Stimulated activated CD4-positive, alpha-beta T cell treated with anti-CD3 and anti-CD28 coated beads, Interleukin-4, amount 100 ng/mL, for 4 hours (primary cell): ENCODE data around the gene SEMA5B.

Experiments
- DNase-seq, 2 experiments: peaks; one replicate each; pipeline ENCODE4 v3.0.0-alpha.2; 2020

SEMA5B gene

DNA sequence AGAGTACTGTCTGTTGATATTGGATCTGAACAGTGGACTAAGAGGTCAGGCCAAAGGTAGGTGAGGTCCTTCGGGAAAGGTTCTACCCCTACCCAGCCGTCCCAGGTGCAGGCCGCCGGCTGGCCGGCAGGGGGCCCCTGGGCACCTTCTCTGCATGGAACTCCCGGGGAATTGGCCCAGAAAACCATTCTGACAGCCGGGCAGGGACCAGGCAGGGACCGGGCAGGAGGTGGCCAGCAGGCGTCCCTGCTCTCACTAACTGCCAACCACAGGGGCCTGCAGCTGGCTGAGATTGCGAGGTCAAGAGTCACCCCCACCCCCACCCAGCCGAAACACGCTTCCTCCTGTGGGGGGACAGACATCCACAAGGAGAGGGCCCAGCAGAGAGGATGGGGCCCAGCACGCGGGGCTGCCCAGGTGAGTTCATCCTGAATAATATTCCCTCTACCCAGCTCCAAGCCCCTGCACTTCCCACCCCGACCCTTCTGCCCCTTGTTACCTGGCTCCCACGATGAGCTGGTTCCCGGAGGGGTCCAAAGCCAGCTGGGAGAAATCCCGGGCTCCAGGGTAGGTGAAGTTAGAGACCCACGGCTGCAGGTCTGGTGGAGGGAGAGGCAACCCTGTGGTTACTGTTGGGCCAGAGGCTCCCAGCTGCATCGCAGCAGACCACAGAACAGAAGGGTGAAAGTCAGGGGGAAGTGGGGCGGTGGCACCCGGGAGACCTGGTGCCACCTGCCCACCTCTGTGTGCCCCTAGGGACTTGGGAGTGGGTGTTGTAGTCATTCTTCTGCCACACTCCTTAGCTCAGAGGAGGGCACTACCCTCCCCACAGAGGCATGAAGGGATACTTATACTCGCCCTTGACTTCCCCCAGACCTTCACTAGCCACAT is 84.4 kb downstream of the SEMA5B start:
- DNase-seq = peak in 1 of 2 experiments; percentile 27

- no peak for DNase-seq
These were observed 85.3 kb downstream of the SEMA5B start for GRCh38 chr3:122942239-122942638.

DNA sequence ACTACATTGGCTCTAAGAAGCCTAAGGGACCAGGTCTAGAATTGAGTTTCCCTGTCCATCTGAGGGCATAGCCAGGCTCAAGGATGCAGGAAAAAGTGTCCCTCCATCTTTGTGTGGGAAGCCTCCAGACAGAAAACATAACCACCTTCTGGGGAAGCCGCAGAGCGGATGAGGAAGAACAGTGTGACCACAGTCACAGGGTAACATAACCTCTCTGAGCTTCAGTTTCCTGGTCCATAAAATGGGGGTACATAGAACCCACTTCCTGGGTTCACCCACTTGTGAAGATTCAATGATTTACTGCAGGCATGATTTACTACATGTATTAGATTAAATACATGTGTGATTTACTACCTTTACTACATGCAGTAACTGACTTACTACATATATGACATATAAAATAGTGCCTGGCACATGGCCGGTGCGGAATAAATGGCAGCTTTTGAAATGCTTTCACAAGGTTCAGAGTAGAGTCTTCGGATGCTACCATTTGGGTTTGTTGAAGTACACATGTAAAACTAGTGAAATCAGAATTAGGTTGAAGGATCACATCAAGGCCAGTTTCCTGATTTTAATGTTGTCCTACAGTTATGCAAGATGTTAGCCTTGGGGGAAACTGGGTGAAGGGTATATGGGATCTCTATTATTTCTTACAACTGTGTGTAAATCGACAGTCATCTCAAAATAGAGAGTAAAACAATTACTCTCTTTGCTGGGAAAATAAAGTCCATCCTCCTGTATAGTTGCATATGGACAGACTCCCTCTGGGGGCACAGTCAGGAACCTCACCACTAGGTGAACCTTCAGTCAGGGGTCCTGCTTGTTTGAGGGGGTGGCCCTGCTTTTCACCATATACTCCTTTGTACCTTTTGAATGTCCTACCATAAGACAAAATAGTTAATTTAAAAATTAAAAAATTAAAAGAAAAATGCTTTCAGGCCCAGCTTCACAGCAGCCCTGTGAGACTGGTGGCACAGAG is 86.0 kb downstream of the SEMA5B start:
- DNase-seq = no peak

GRCh38 chr3:122940628-122941086 is 86.9 kb downstream of the SEMA5B start:
- no peak for DNase-seq

GRCh38 chr3:122938783-122939425 is 88.7 kb downstream of the SEMA5B start:
- DNase-seq = no peak

- no peak for DNase-seq
These were observed 89.8 kb downstream of the SEMA5B start for GRCh38 chr3:122937745-122938144.

GRCh38 chr3:122936986-122937385 is 90.6 kb downstream of the SEMA5B start:
- DNase-seq = no peak

- no peak for DNase-seq
These were observed 91.2 kb downstream of the SEMA5B start for GRCh38 chr3:122936335-122936734.

DNA sequence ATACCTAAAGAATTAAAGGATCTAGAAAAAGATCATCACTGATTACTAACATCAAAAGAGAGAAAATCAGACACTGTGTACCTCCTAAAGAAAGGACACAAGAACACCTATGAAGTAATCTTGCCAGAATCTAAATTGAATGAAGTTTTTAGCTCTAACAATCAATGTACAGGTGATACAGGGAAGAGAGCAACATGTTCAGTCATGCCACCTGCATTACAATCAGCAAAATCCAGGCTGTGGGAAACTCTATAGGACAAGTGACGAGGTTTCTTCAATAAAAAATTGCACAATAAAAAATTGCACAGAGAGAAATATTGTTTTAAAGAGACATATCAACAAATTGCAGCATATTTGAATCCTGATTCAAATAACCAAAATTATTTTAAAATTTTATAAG is 93.3 kb downstream of the SEMA5B start:
- DNase-seq = no peak

- DNase-seq = no peak
These were observed 95.2 kb downstream of the SEMA5B start for GRCh38 chr3:122932251-122932967.

DNA sequence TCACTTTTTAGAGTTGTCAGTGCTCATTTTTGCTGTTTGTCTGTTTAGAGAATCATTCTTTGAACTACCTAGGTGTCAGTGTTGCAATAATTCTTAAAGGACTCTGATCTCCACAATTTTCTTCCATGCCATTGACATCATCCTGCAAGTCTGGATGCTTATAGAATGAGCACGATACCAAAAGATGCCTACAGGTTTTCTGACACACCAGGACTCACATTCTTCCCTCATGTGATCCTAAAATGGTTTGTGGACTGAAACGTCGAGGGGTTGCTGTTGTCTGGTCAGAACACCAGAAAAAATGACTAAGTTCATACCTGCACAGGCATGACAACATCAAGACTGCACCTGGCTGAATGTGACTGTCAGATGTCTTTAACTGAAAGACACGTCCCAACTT is 95.9 kb downstream of the SEMA5B start:
- DNase-seq = no peak

DNA sequence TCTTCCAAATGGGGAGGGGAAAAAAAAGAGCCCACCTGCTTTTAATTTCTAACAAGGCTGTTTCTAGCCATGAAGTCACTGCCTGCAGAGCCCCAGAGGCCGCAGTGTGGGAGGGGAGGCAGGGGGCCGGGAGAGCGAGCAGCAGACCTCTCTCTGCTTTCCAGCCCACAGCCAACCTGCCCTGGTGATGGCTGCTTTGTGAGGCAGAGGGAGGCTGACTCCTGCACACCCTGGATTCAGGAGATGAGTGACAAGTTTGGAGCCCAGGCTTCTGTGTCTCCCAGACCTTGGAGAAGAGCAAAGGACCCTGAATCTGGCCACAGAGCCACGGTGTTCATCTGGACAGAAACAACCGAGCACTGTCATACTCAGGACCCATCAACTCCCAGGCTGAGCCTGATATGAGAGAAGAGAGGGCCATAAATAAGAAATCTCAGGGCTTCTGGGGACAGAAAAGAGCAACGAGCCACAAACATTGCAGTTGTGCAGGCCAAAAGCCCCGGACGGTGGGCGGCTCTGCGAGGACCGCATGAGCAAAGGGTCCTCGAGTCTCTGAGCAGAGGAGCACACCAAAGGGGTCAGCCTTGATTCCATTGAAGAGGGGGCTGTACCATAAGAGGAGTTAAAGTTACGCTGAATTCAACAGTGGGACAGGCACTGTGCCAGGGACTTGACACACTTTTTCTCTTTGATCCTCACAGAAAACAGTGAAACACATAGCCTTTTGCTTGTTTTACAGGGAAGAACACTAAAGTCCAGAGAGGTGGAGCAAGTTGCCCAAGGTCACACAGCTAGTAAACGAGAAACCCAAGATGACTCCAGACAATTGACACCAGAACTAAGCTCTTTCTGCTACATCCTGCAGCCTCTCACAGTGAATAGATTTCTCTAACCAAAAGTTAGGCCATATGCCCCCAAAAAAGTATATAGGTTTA is 97.2 kb downstream of the SEMA5B start:
- no peak for DNase-seq

- DNase-seq = no peak
These were observed 98.1 kb downstream of the SEMA5B start for GRCh38 chr3:122929188-122930062.

DNA sequence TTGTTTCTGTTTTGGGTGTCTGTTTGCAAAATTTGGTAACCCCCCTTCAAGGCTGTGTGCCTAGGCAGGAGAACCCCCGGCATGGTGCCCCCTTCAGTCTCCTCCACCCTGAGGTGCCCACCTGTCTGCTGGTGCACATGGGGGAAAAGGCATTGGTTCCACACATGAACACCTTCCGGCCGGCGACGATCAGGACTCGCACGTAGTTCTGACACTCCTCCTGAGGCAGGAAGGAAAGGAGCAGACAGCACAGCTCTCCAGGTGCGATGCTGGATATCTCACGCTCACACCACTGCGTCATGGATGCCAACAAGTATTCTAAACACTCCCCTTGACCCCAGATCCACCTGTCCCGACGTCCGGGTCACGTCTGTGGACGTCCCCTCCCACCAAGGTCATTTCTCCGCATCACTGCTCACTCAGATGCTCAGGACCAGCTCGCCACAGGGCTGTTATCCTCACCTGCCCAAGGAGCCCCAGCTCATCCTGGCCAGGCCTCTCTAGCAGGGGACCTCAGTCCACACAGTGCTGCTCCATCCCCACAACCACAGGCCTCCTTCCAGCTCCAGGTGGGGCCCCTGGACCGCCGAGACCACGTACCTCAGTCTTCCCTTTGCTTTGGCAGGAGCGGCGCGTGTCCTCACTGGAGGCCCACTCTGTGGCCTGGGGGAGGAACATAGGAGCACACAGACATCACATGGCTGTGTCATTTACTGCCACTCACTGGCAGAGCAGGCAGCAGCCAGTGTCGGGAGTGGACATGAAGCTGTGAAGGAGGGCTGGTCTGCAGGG is 99.0 kb downstream of the SEMA5B start:
- no peak for DNase-seq

GRCh38 chr3:122927726-122928125 is 99.8 kb downstream of the SEMA5B start:
- DNase-seq = no peak

- DNase-seq = no peak
These were observed 100.8 kb downstream of the SEMA5B start for GRCh38 chr3:122926811-122927210.

- no peak for DNase-seq
These were observed 101.2 kb downstream of the SEMA5B start for GRCh38 chr3:122926322-122926721.

- DNase-seq = no peak
These were observed 101.8 kb downstream of the SEMA5B start for GRCh38 chr3:122925756-122926155.

- DNase-seq = no peak
These were observed 103.5 kb downstream of the SEMA5B start for GRCh38 chr3:122924056-122924455.
